ENCODE results near the gene DCLK1.

The DCLK1 gene

DNA sequence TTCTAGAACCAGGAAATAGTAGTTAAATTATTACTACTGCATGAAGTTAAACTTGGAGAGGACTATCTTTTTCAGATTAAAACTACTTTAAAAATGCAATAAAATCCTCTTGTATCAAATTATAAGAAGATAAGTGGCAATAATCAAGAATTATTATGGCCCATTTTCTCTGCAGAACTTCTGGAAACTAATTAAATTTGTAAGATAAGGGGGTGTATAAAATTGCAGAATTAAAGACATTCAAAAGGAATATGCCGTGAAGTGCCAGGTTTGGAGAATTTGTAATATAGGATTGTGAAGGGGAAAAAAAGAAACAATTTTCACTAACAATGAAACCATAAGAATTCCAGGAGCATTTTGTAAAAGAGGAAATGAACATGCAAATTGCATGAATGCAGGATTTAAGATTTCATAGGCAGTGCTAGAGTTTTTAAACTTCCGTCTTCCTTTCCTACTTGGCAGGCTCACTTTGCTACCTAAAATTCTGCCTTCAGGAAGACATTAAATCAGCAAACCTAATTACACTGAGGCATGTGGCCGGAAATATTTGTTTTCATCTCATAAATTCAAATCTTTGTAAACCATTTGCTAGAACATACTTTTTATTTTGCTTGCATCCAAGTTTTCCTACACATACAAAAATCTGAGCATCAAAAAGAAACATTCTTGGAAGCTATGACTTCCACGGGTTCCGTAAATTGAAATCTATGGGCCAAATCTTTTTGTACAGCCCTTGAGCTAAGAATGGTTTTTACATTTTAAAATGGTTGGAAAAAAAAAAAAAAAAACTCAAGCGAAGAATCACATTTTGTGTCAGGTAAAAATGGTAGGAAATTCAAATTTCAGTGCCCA is 166.9 kb downstream of the DCLK1 start:
- no peak for TF ChIP-seq POLR2A (IDR thresholded peaks at IDR 0.05; ENCODE audit: low read depth, low read length)
- FAIRE-seq (no peak), DNase-seq (ENCODE audit: insufficient read length, low spot score) (no peak)

DNA sequence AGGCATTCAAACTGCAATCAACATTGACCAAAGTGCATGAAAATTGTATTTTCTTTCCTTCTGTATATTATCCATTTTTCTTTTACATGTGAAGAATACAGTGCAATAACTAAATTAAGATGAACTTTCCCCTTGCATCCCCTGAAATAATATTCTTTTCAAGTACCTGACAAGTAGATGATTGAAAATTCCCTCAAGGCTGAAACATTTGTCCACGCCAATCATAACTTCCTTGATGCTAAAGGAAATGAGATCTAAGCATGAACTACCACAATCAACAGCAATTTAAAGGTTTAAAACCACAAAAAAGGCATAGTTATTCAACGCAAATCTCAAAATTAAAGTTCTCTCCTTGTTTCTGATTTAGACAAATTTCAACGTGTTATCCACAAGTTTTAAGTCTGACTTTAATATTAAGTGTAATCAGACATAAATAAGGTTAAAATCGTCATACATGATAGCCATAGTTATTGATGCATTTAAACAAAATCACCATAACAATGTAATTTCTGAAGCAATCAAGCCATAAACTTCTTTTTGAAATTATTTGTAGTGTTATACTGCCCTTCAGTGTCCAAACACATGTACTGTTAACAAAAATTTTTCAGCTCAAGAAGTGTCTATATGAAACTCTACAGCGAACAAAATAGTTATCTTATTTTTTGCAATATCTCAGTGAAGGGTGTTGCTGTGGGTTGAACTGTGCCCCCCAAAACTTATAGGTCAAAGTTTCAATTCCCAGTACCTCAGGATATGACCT is 169.5 kb downstream of the DCLK1 start:
- FAIRE-seq (no peak), DNase-seq (ENCODE audit: insufficient read length, low spot score) (no peak)

DNA sequence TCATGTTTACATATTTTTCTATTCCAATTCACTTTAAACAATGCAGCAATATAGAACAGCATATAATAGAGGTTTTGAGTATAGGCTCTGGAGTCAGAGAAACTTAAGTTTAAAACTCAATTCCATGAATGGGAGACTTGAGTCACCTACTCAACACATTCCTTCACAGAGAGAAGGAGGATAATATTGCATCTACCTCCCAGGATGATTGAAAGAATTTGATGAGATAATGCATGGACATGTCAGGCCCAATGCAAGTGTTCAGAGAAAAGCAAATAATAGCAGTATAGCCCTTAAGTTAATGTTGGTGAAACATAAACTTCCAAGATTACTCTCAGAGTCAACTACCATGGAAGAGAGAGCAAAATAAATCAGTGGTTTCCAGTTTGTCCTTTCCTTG is 170.2 kb downstream of the DCLK1 start:
- DNase-seq (ENCODE audit: insufficient read length, low spot score), result no peak
- no peak for TF ChIP-seq POLR2A (IDR thresholded peaks at IDR 0.05; ENCODE audit: low read depth, low read length)
- FAIRE-seq, result no peak

More for the DNA sequence above, 169.5 kb downstream of the DCLK1 start:
- no peak for TF ChIP-seq POLR2A (IDR thresholded peaks at IDR 0.05; ENCODE audit: low read depth, low read length)

DNA sequence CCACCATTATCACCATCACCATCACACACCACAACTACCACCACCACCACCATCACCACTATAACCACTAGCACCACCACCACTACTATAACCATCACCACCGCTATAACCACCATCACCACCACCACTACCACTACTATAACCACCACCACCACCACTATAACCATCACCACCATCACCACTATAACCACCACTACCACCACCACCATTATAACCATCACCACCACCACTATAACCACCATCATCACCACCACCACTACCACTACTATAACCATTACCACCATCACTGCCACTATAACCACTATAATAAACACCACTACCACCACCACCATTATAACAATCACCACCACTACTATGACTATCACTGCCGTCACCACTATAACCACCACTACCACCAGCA is 173.2 kb downstream of the DCLK1 start:
- DNase-seq (ENCODE audit: insufficient read length, low spot score), result no peak
- no peak for TF ChIP-seq POLR2A (IDR thresholded peaks at IDR 0.05; ENCODE audit: low read depth, low read length)
- peak; percentile 6 for FAIRE-seq

DNA sequence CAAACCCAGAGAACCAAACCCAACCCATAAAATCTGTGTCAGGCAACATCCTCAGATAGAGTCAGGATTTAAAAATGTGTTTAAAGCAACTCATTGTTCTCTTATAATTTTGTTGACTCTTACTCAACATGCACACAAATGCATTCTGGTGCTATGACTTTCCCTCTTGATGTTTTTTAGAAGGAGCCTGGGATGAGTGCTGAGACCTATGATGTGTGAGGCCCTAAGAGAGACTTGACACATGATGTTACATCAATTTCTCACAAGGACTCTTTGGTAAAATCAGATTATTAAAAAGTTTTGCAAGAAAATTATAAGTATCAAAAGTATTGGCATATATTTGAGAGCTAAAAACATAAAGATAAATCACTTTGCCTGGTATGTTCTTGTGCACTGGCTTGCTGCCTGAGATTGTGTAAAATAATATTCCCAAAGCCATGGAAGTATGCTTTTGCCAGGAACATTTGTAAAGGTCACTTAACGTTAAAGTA is 173.9 kb downstream of the DCLK1 start:
- TF ChIP-seq POLR2A (IDR thresholded peaks at IDR 0.05; ENCODE audit: low read depth, low read length), result no peak
- DNase-seq (ENCODE audit: insufficient read length, low spot score) (no peak), FAIRE-seq (no peak)

DNA sequence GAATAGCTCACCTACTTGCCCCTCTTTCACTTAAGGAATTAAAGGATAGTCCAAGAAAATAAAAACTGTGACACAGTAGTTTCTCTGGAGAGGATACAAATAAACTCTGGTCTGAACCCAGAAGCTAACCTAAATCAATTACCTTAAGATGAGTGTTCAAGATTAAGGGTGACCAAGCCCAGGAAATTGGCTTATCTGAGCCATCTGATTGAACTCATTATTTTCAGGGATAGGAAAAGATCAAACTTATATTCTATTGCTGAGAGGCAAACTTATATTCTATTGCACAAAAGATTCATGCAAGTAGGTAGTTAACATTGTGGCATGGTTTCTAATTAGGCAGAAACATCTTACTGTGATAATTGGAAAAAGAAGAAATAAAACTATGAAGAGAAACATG is 175.1 kb downstream of the DCLK1 start:
- TF ChIP-seq POLR2A (IDR thresholded peaks at IDR 0.05; ENCODE audit: low read depth, low read length), result no peak
- FAIRE-seq (no peak), DNase-seq (ENCODE audit: insufficient read length, low spot score) (no peak)

DNA sequence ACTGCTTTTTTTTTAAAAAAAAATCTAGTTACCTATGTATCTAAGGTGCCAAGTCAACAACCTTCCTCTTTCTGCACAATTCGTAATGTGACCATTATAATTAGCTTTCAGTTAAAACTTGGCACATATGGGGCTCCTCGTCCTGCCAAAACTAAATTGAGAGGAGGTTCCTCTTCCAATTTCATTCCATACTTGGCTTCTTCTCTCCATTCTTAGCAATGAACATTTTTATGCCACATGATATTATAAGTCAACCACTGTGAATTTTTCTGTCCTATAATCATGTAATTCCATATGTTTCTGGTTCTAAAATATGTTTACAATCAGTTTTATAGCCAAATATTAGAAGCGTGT is 177.0 kb downstream of the DCLK1 start:
- no peak for DNase-seq (ENCODE audit: insufficient read length, low spot score)
- TF ChIP-seq POLR2A (IDR thresholded peaks at IDR 0.05; ENCODE audit: low read depth, low read length), result no peak
- FAIRE-seq, result no peak

DNA sequence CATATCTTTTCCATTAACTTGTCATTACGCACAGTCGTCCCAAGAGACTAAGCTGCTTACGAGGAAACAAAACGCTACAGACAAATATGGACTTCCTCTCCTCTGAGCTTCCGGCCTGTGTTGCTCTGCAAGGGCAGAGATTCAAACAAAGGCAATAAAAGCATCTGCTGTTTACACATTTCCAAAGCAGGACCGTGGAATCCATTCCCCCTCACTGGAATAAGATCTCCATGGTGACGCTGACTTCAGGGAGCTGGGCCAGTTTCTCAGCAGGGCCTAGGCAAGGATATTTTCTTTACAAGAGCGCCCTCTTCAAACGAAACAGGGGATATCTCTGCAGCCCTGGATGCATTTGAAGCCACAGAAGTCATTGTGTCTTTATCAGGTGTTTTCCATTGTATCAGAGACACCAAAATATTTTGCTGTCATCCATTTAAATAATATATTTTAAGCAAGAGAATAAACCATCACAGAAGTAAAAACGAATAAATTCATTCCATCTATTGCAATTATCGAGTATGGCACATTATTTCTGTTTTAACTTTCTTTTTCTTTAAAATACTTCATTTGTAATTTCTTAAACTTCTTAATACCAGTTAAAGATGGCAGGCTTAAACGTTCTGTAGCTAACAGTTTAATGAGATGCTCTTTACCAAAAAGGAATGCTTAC is 177.5 kb downstream of the DCLK1 start:
- DNase-seq (ENCODE audit: insufficient read length, low spot score), result peak; percentile 8
- peak; percentile 23 for FAIRE-seq
- TF ChIP-seq POLR2A (IDR thresholded peaks at IDR 0.05; ENCODE audit: low read depth, low read length), result no peak

DNA sequence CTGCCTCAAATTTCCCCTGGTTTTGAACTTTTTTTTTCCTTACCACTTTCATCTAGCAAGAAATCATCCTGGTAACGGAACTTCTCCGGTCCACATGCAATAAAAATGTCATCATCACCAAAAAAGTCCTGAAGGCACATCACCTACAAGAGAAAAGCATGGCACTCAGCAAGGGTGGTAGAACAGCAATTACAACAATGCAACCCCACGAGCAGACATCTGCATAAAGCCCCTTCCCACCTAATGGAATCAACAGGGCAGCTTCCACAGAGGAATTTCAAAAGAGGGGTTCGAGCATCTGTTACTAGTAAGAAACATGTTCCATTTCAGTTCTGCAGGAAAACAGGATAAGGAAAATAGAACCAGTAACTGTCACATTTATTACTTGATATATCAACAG is 183.9 kb downstream of the DCLK1 start:
- TF ChIP-seq POLR2A (IDR thresholded peaks at IDR 0.05; ENCODE audit: low read depth, low read length), result no peak
- DNase-seq (ENCODE audit: insufficient read length, low spot score), result no peak
- no peak for FAIRE-seq

DNA sequence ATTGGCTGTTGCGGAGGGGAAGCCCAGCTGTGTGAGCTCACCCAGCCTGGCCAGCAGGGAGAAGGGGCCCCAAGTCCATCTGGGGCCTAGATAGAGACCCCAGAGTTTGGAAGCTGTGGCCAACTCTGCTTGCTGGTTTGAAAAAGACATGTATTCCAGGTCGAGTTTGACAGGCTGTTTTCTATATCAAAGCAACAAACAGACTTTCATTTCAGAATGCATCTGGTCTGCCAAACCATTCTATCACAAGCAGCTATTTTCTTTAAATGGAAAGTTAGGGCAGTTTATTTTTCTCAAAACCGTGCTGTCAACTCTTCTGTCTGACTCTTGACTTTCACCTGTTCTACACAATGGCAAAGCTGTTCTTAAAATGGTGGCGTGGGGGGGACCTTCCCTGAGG is 185.8 kb downstream of the DCLK1 start:
- FAIRE-seq (no peak), DNase-seq (ENCODE audit: insufficient read length, low spot score) (no peak)
- TF ChIP-seq POLR2A (IDR thresholded peaks at IDR 0.05; ENCODE audit: low read depth, low read length), result no peak

DNA sequence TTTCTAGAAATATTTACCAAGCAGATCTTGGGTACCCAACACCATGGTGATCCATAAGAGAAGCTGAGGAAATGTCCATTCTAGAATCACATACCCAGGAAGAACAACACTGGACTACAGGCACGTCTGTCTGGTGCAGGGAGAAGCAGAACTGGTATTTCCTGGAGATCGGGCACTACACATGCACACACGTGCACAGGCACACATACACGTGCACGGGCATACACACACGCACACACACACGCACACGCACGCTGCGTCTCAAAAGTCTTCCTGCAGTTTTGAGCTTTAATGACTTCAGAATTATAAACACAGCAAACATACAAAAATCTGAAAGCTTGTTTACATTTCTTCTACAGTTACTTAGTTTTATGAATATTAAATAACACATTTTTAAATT is 189.8 kb downstream of the DCLK1 start:
- TF ChIP-seq POLR2A (IDR thresholded peaks at IDR 0.05; ENCODE audit: low read depth, low read length), result no peak
- FAIRE-seq, result no peak
- DNase-seq (ENCODE audit: insufficient read length, low spot score), result no peak

DNA sequence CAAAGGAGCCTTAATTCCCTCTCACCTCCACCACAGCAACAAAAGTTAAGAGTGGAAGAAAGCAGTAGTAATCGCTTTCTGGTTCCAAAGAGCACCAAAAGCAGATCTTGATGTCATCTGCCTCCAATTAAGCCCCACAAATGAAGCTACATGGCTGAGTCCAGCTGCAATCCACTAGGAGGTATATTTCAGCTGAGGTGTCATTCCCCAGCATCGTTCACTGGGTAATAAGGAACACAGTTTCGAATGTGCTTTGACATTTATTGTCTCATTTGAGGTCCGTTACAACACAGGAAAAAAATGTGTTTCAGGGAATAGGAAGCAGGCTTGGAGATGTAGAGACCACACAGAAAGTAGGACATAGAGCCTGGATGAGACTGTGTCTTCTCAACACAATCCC is 190.4 kb downstream of the DCLK1 start:
- no peak for TF ChIP-seq POLR2A (IDR thresholded peaks at IDR 0.05; ENCODE audit: low read depth, low read length)
- FAIRE-seq (no peak), DNase-seq (ENCODE audit: insufficient read length, low spot score) (no peak)

DNA sequence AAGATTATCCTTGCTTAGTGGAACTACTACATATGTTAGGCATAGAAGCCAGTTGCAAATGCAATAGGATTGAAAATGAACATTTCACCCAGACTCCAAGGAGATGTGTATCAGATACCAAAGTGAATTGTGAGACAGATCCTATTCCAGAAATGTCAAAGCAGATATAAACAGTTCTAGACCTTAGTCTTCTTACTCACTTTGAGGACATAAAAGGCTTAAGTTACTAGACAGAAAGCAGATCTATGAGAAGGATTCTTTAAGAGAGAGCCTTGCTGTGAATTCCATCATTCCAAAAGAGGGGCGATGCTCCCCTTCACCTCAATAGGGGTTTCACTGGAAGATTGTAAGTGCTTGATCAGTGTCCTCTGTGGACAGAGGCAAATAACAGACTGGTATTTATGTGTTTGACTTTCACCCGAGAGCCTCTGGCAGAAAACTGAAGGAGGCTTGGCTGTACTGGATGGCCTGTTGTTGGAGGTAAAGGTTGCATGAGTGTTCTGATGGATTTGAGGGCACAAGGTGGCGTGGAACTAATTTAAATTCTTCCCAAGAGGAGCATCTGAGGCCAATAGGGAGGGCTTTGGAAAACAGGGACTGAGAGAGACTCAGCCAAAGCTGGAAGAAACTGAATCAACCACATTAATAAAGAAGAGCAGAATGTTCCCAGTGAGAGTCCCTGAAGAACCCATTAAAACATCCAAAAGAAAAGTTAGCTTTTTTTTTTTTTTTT is 194.8 kb downstream of the DCLK1 start:
- DNase-seq (ENCODE audit: insufficient read length, low spot score) (no peak), FAIRE-seq (no peak)
- no peak for TF ChIP-seq POLR2A (IDR thresholded peaks at IDR 0.05; ENCODE audit: low read depth, low read length)

All from H54 (cell line).